ENCODE measurements around the gene YKT6. TPM values are rescaled to one million over a fixed set of nuclear protein-coding genes. Genes with fewer than 3 reads are reported as not detected.
"Not testable (repeated sequence)": the region's sequence is repeated elsewhere in the genome, so short reads cannot be mapped to it uniquely, and the experiment has no call there.

The YKT6 gene
- total RNA-seq, 2 donors from 2014 or later = 43.9 to 44.9 TPM

DNA sequence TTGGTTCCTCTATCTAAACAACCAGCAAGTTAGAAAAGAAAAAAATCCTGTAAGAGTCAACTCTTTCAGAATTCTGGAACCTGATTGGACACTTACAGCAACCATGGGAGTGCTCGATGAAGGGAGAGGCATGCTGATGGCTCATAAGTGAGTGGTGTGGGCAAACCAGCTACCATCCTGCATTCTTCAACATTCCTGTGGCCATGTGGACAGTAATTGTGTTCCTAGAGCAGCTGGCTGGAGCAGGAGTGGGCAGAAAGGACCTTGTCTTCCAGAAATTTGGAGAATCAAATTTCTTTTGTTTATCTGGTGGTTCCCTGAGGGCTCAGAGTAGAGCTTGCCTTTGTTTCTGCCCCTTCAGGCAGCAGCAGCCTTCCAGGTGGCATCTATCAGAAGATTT, 37.2 kb upstream of the YKT6 start:
- no peaks in the 10 kb centered on the region for H3K36me3 ChIP-seq
- H3K4me3 ChIP-seq = no peak overlapping the region
- no peak for DNase-seq (ENCODE audit: low spot score)
- H3K27me3 ChIP-seq = no peaks in the 10 kb centered on the region
- peaks cover 0 to 12% of the 10 kb centered on the region in 2 donors for H3K4me1 ChIP-seq
- no peaks in the 10 kb centered on the region for H3K9me3 ChIP-seq
- H3K27ac ChIP-seq = no peak overlapping the region
- TF ChIP-seq, protein P1, sequence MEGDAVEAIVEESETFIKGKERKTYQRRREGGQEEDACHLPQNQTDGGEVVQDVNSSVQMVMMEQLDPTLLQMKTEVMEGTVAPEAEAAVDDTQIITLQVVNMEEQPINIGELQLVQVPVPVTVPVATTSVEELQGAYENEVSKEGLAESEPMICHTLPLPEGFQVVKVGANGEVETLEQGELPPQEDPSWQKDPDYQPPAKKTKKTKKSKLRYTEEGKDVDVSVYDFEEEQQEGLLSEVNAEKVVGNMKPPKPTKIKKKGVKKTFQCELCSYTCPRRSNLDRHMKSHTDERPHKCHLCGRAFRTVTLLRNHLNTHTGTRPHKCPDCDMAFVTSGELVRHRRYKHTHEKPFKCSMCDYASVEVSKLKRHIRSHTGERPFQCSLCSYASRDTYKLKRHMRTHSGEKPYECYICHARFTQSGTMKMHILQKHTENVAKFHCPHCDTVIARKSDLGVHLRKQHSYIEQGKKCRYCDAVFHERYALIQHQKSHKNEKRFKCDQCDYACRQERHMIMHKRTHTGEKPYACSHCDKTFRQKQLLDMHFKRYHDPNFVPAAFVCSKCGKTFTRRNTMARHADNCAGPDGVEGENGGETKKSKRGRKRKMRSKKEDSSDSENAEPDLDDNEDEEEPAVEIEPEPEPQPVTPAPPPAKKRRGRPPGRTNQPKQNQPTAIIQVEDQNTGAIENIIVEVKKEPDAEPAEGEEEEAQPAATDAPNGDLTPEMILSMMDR (IDR thresholded peaks at IDR 0.05) = no peak

DNA sequence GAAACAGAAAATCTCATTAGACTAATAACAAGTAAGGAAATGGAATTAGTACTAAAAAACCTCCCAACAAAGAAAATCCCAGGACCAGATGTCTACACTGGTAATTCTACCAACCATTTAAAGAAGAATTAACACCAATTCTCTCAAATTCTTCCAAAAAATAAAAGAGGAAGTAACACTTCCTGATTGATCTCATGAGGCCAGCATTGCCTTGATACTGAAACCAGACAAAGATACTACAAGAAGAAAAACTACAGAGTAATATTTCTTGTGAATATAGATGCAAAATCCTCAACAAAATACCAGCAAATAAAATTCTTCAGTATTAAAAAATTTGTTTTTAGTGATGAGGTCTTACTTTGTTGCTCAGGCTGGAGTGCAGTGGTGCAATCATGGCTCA, 32.9 kb upstream of the YKT6 start:
- TF ChIP-seq, protein P1 (IDR thresholded peaks at IDR 0.05) = no peak
- DNase-seq (ENCODE audit: low spot score) = no peak
- H3K27me3 ChIP-seq = no peaks in the 10 kb centered on the region
- no peak overlapping the region for H3K4me3 ChIP-seq
- H3K36me3 ChIP-seq = no peaks in the 10 kb centered on the region
- H3K4me1 ChIP-seq = no peaks in the 10 kb centered on the region
- H3K9me3 ChIP-seq = no peaks in the 10 kb centered on the region
- H3K27ac ChIP-seq = no peak overlapping the region

DNA sequence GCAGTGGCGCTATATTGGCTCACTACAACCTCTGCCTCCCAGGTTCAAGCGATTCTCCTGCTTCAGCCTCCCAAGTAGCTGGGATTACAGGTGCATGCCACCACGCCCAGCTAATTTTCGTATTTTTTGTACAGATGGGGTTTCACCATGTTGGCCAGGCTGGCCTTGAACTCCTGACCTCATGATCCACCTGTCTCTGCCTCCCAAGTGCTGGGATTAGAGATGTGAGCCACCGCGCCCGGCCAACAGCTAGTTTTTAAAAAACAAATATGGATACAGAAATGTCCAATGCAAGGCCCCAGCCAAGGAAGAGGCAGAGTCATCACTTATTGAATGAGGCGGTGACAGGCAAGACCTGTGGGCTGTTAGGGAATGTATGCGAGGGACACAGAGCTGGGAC, 28.9 kb upstream of the YKT6 start:
- H3K4me3 ChIP-seq; H3K4me1 ChIP-seq; H3K27ac ChIP-seq; H3K9me3 ChIP-seq; DNase-seq (ENCODE audit: low spot score); H3K36me3 ChIP-seq; H3K27me3 ChIP-seq: not testable (repeated sequence)

DNA sequence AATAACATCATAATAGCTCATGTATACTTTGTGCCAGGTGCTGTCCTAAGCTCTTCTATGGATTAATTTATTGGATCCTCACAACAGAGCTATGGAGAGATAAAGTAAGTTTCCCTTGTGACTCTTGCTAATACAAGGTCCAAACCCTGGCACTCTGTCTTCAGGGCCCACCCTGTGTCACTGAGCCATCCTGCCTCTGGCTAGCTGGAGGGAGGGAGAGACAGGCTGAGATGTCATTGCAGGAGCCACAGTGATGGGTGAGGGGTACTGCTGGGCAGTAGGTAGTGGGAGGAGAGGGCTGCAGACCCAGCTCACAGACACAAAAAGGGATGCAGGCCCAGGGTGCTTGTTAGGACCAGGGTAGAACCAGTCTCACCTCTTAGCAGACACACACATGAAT, 28.4 kb upstream of the YKT6 start:
- no peak overlapping the region for H3K27ac ChIP-seq
- H3K27me3 ChIP-seq = no peaks in the 10 kb centered on the region
- no peaks in the 10 kb centered on the region for H3K9me3 ChIP-seq
- H3K4me3 ChIP-seq = no peak overlapping the region
- TF ChIP-seq, protein P1 (IDR thresholded peaks at IDR 0.05) = no peak
- H3K4me1 ChIP-seq = no peaks in the 10 kb centered on the region
- no peaks in the 10 kb centered on the region for H3K36me3 ChIP-seq
- DNase-seq (ENCODE audit: low spot score) = no peak

DNA sequence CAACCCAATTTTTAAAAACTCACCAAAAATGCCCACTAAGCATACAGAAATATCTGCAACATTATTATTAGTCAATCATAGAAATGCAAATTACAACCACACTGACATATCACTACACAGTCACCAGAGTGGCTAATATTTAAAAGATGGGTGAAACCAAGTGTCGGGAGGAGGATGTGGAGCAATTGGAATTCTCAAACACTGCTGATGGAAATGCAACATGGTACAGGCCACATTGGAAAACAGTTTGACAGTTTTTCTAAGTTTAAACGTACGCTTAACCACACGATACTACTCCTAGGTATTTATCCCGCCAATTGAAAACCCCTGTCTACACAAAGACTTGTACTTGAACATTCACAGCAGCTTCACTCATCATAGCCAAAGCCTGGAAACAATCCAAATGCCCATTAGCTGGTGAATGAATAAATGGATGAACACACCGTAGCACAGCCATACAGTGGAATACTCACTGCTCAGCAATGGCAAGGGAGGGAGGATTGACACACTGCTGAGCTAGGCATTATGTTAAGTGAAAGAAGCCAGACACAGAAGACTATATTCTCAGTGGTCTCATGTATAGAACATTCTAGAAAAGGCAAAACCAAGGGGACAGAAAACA, 27.9 kb upstream of the YKT6 start:
- no peak overlapping the region for H3K27ac ChIP-seq
- H3K4me1 ChIP-seq = no peaks in the 10 kb centered on the region
- DNase-seq (ENCODE audit: low spot score) = no peak
- TF ChIP-seq, protein P1 (IDR thresholded peaks at IDR 0.05) = no peak
- no peaks in the 10 kb centered on the region for H3K27me3 ChIP-seq
- no peak overlapping the region for H3K4me3 ChIP-seq
- no peaks in the 10 kb centered on the region for H3K36me3 ChIP-seq
- no peaks in the 10 kb centered on the region for H3K9me3 ChIP-seq

DNA sequence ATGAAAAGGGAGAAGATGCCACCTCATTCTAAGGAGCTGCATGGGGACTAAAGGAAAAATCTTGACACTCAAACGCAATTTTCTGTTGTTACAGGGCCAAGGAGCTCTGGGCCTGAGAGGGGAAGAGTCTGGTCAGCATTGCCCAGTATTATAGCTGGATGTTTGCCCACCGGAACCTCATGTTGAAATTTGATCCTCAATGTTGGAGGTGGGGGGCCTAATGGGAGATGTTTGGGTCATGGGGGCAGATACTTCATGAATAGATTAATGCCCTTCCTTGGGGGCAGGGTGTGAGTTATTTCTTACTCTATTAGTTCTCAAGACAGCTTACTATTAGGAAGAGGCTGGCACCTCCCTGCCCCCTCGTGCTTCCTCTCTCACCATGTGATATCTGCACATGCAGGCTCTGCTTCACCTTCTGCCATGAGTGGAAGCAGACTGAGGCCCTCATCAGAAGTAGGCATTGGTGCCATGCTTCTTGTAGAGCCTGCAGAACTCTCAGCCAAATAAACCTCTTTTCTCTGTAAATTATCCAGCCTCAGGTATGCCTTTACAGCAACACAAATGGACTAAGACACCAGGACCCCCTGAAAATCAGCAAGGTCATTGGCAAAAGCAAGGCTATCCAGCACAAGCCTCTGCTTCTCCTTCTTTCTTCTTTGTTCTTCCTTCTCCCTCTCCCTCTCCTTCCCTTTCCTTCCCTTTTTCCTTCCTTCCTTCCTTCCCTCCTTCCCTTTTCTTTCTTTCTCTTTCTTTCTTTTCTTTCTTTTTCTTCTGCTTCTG, 26.7 kb upstream of the YKT6 start:
- DNase-seq (ENCODE audit: low spot score) = no peak
- H3K4me3 ChIP-seq = no peak overlapping the region
- TF ChIP-seq, protein P1 (IDR thresholded peaks at IDR 0.05) = no peak
- no peaks in the 10 kb centered on the region for H3K4me1 ChIP-seq
- H3K27ac ChIP-seq = no peak overlapping the region
- H3K9me3 ChIP-seq = no peaks in the 10 kb centered on the region
- no peaks in the 10 kb centered on the region for H3K36me3 ChIP-seq
- no peaks in the 10 kb centered on the region for H3K27me3 ChIP-seq

DNA sequence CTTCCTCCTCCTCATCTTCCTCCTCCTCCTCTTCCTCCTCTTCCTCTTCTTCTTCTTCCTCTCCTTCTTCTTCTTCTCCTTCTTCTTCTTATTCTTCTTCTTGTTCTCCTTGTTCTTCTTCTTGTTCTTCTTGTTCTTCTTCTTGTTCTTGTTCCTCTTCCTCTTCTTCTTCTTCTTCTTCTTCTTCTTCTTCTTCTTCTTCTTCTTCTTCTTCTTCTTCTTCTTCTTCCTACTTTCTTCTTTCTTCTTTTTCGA, 26.2 kb upstream of the YKT6 start:
- H3K4me3 ChIP-seq; DNase-seq (ENCODE audit: low spot score); H3K36me3 ChIP-seq; H3K9me3 ChIP-seq; H3K4me1 ChIP-seq; H3K27me3 ChIP-seq; H3K27ac ChIP-seq: not testable (repeated sequence)
